ENCODE measurements around the gene EIF2B5.

Gene EIF2B5

DNA sequence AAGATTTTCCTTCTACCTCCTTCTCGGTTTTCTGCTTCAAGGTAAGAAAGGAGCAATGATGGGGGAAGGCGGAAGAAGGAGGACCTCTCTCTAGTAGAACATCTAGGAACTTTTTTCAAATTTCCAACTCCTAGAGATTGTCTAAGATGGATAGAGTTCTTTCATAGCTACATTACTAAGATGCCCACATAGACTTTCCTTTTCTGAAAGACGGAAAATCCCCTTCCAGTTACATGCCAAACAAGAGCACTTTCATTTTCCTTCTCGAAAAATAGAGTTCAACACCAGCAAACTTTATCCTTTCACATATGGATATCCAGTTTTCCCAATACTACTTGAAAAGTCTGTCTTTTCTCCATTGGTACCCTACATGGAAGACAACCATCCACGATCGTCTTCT is 37.6 kb upstream of the EIF2B5 start:
- Histone ChIP-seq H3K4me2 (ENCODE audit: low read length) (no peak overlapping the region), H4K20me1 (ENCODE audit: control insufficient read depth, insufficient read depth, low read depth, low read length) (no peaks in the 10 kb centered on the region), H3K4me3 (ENCODE audit: low read length) (no peak overlapping the region), H3K27ac (ENCODE audit: low read depth, low read length) (no peak overlapping the region), H3K9me3 (ENCODE audit: control insufficient read depth, insufficient read depth, low read length) (peaks cover 6% of the 10 kb centered on the region; the same call in 1 of the 2 replicates), H3F3A (ENCODE audit: control insufficient read depth, insufficient read depth) (no peaks in the 10 kb centered on the region), H3K9me2 (replicated peaks; ENCODE audit: control insufficient read depth, low read length) (no peaks in the 10 kb centered on the region), H3K4me1 (ENCODE audit: control insufficient read depth, low read length) (peaks cover 9% of the 10 kb centered on the region), H3K36me3 (ENCODE audit: control insufficient read depth, low read length) (no peaks in the 10 kb centered on the region), H3K79me2 (ENCODE audit: control insufficient read depth, low read length) (no peaks in the 10 kb centered on the region), H3K27me3 (ENCODE audit: control insufficient read depth, low read length) (peaks cover 5% of the 10 kb centered on the region; the same call in 1 of the 2 replicates)
- TF ChIP-seq, protein P1, sequence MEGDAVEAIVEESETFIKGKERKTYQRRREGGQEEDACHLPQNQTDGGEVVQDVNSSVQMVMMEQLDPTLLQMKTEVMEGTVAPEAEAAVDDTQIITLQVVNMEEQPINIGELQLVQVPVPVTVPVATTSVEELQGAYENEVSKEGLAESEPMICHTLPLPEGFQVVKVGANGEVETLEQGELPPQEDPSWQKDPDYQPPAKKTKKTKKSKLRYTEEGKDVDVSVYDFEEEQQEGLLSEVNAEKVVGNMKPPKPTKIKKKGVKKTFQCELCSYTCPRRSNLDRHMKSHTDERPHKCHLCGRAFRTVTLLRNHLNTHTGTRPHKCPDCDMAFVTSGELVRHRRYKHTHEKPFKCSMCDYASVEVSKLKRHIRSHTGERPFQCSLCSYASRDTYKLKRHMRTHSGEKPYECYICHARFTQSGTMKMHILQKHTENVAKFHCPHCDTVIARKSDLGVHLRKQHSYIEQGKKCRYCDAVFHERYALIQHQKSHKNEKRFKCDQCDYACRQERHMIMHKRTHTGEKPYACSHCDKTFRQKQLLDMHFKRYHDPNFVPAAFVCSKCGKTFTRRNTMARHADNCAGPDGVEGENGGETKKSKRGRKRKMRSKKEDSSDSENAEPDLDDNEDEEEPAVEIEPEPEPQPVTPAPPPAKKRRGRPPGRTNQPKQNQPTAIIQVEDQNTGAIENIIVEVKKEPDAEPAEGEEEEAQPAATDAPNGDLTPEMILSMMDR (IDR thresholded peaks at IDR 0.05; ENCODE audit: low read depth, low read length, poor library complexity, severe bottlenecking): no peak
- TF ChIP-seq EZH2phosphoT487 (IDR thresholded peaks at IDR 0.05; ENCODE audit: borderline replicate concordance, low read length): no peak

DNA sequence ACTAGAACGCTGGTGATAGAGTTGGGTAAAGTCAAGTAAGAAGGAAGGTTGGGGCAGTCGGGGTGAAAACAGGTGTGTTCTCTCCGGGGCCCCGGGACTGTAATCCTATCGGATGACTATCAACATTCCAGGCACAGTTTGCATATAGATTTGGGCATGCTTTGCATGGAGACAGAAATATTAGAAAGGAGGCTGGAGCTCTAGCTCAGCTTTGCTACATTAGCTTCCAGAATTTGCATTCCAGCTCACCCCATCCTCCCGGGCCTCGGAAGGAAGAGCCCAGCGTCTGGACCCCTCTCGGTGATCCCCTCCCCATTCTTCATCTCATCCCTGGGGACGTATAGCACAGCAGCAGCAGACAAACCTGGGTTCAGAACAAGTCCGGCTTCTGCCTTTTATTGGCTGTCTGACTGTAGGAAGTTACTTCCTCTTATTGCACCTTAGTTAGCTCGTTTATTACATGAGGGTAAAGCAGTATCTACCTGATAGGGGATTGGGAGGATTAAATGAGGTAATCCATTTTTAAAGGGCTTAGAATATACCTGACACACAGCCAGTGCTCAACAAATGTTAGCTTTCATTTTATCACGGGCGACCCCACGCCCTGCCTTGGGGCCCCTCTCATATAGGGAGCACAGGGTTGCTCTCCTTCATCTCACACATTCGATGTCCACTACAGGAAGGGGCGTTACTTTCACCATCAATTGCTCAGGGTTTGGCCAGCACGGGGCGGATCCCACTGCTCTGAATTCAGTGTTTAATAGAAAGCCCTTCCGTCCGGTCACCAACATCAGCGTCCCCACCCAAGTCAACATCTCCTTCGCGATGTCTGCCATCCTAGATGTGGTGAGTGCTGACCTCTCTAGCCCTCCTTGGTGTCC is 35.1 kb upstream of the EIF2B5 start:
- Histone ChIP-seq H3K27ac (ENCODE audit: low read depth, low read length) (no peak overlapping the region), H3K9me3 (ENCODE audit: control insufficient read depth, insufficient read depth, low read length) (no peaks in the 10 kb centered on the region), H3K4me2 (ENCODE audit: low read length) (no peak overlapping the region), H3K4me1 (ENCODE audit: control insufficient read depth, low read length) (peaks cover 9% of the 10 kb centered on the region), H3K9me2 (replicated peaks; ENCODE audit: control insufficient read depth, low read length) (no peaks in the 10 kb centered on the region), H3K4me3 (ENCODE audit: low read length) (no peak overlapping the region), H3K27me3 (ENCODE audit: control insufficient read depth, low read length) (peaks cover 5% of the 10 kb centered on the region; the same call in 1 of the 2 replicates), H3K79me2 (ENCODE audit: control insufficient read depth, low read length) (no peaks in the 10 kb centered on the region), H3K36me3 (ENCODE audit: control insufficient read depth, low read length) (no peaks in the 10 kb centered on the region), H4K20me1 (ENCODE audit: control insufficient read depth, insufficient read depth, low read depth, low read length) (no peaks in the 10 kb centered on the region), H3F3A (ENCODE audit: control insufficient read depth, insufficient read depth) (no peaks in the 10 kb centered on the region)
- TF ChIP-seq, protein P1 (IDR thresholded peaks at IDR 0.05; ENCODE audit: low read depth, low read length, poor library complexity, severe bottlenecking): no peak
- TF ChIP-seq EZH2phosphoT487 (IDR thresholded peaks at IDR 0.05; ENCODE audit: borderline replicate concordance, low read length): no peak

DNA sequence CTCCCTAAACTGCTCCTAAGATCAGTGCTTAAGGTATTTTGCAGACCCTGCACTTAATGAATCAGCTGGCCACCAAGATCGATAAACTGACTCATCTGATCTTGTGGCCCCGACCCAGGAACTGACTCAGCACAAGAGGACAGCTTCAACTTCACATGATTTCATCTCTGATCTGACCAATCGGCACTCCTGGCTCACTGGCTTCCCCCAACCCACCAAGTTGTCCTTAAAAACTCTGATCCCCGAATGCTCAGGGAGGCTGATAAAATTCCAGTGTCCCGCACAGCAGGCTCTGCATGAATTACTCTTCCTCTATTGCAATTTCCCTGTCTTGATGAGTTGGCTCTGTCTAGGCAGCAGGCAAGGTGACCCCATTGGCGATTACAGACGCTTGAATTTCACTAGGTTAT is 24.8 kb upstream of the EIF2B5 start:
- TF ChIP-seq, protein P1 (IDR thresholded peaks at IDR 0.05; ENCODE audit: low read depth, low read length, poor library complexity, severe bottlenecking): no peak
- no peak for TF ChIP-seq EZH2phosphoT487 (IDR thresholded peaks at IDR 0.05; ENCODE audit: borderline replicate concordance, low read length)
- Histone ChIP-seq H3K4me3 (ENCODE audit: low read length) (no peak overlapping the region), H3K4me1 (ENCODE audit: control insufficient read depth, low read length) (no peaks in the 10 kb centered on the region), H3K4me2 (ENCODE audit: low read length) (no peak overlapping the region), H3K27me3 (ENCODE audit: control insufficient read depth, low read length) (peaks cover 8% of the 10 kb centered on the region), H3K79me2 (ENCODE audit: control insufficient read depth, low read length) (no peaks in the 10 kb centered on the region), H3F3A (ENCODE audit: control insufficient read depth, insufficient read depth) (no peaks in the 10 kb centered on the region), H4K20me1 (ENCODE audit: control insufficient read depth, insufficient read depth, low read depth, low read length) (no peaks in the 10 kb centered on the region), H3K36me3 (ENCODE audit: control insufficient read depth, low read length) (no peaks in the 10 kb centered on the region), H3K9me3 (ENCODE audit: control insufficient read depth, insufficient read depth, low read length) (no peaks in the 10 kb centered on the region), H3K27ac (ENCODE audit: low read depth, low read length) (no peak overlapping the region), H3K9me2 (replicated peaks; ENCODE audit: control insufficient read depth, low read length) (no peaks in the 10 kb centered on the region)

Data from DOHH2 (cell line).